Measurements from ENCODE around the gene ACSS3.
"Not testable (repeated sequence)": the region's sequence is repeated elsewhere in the genome, so short reads cannot be mapped to it uniquely, and the experiment has no call there.

ACSS3 gene

DNA sequence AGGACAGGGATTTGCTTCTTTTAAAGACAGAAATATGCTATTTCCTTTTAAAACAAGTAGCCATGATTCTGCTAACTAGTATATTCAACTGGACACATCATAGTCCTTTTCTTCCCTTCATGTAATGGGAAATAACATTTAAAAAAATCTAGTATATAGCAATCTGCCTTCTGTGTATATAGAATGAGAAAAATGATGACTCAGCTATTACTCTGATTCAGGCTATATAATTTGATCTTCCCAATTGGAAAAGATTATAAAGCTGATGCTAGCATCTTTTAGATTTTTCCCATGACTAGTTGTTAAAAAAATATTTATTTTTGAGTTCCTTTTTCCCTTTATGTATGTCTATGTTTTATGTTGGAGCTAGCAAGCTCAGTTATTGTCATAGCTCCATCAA, 86.9 kb downstream of the ACSS3 start:
- in situ Hi-C loops (cut with HindIII; ENCODE audit: low sequenced_read_pairs), result no loop called here

DNA sequence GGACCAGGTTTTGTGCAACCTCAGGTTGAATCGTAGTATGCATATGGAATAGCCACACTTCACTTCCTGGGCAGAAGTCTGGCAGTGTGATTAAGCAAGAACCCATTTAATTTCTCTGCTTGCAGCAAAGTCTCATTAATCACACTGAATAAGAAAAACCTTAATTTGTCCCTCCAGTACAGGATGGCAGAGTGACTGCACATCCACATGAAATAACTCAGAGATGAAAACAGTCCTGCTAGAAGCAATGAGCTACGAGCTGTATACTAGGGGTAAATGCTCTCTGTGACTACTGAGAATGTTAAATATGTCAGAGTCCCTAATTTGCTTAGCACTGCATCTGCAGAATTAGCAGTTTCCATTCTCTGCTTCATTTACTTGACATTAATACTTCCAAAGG, 88.9 kb downstream of the ACSS3 start:
- in situ Hi-C loops (cut with HindIII; ENCODE audit: low sequenced_read_pairs), result no loop called here

GRCh38 chr12:81167694-81168093, 89.8 kb downstream of the ACSS3 start:
- in situ Hi-C loops (cut with HindIII; ENCODE audit: low sequenced_read_pairs), result no loop called here

DNA sequence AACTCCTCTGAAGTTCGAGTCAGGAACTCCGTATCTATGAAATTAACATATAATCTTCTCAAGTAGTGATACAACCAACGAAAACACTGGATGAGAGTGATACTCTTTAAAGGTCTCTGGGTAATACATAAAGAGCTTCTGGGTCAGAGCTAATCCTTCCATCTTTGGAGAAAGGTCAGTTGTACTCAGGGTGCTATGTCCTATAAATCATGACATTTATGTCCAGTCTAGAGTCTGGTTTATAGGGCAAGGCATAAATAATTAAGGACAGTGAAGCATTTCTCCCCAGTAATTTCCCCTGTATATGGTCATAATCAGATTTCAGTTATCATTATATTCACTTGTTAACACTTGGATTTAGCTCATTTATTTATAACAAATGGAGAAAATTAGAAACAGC, 90.6 kb downstream of the ACSS3 start:
- in situ Hi-C loops (cut with HindIII; ENCODE audit: low sequenced_read_pairs), result no loop called here

DNA sequence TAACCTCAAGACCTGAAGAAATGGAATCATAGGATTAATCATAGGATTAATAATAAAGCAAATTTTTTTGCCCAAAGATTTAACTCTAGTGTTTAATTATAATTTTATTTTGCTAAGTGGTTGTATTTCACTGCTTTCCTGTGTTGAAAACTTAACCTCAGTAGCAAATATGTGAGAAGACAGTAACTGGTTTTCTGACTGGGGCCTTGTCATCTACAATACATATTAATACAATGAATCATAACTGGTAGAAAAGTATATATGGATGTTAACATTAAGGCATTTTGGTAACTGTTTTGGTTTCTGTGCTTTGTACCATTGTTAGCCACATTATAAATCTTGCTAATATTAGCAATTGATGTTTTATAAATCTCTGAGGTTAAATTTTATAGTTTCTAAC, 92.2 kb downstream of the ACSS3 start:
- in situ Hi-C loops (cut with HindIII; ENCODE audit: low sequenced_read_pairs), result no loop called here

GRCh38 chr12:81172851-81173250, 95.0 kb downstream of the ACSS3 start:
- in situ Hi-C loops (cut with HindIII; ENCODE audit: low sequenced_read_pairs), result no loop called here

- in situ Hi-C loops (cut with HindIII; ENCODE audit: low sequenced_read_pairs), result no loop called here
These were observed 96.8 kb downstream of the ACSS3 start for GRCh38 chr12:81174664-81175063.

DNA sequence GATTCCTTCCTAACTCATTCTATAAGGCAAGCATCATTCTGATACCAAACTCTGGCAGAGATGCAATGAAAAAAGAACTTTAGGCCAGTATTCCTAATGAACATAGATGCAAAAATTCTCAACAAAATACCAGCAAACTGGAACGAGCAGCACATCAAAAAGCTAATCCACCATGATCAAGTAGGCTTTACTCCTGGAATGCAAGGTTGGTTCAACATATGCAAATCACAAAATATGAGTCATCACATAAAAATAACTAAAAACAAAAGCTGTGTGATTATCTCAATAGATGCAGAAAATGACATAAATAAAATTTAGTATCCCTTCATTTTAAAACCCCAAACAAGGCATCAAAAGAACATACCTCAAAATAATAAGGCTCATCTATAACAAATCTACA, 98.9 kb downstream of the ACSS3 start:
- in situ Hi-C loops (cut with HindIII; ENCODE audit: low sequenced_read_pairs), result no loop called here

DNA sequence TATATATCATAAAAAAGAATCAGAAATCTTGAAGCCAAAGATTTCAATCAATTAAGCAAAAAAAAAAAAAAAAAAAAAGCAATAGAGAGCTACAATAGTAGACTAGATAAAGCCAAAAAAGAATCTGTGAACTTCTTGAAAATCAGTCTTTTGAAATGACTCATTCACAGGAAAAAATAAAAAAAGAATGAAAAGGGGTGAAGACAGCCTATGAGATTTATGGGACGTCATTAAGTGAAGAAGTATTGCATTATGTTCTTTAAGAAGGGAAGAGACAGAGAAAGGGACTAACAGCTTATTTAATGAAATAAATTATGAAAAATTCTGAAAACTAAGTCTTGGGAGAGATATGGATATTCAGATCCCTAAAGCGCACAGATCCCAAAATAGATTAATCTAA, 103.8 kb downstream of the ACSS3 start:
- in situ Hi-C loops (cut with HindIII; ENCODE audit: low sequenced_read_pairs), result no loop called here

DNA sequence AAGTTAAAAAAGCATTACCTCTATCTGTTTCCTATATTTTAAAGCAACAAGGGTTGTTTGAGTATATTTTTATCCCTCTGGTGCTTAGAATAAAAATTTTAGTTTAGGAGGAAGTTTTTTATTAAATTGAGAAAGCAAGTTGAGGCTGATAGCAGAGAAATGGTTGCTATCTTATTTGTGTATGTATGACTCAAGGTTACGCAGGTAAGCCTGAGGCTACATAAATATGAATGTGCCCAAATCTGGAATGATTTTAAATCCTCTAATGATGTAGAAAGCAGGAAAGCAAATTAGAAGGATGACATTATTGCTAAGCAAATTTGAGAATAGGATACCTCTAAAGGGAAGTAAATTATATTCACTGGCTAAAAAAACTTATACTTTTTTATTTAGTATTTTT, 109.8 kb downstream of the ACSS3 start:
- in situ Hi-C loops (cut with HindIII; ENCODE audit: low sequenced_read_pairs), result no loop called here

DNA sequence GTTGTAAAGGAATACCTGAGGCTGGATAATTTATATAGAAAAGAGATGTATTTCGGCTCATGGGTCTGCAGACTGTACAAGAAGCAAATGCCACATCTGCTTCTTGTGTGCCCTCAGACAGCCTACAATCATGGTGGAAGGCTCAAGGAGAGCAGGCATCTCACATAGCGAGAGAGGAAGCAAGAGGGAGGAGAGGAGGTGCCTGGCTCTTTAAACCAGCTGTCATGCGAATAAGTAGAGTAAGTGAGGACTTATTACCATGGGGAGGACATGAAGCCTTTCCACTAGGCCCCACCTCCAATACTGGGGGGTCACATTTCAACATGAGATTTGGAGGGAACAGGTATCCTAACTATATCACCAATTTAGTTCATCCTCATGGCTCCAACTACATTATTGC, 118.7 kb downstream of the ACSS3 start:
- in situ Hi-C loops (cut with HindIII; ENCODE audit: low sequenced_read_pairs), result no loop called here

DNA sequence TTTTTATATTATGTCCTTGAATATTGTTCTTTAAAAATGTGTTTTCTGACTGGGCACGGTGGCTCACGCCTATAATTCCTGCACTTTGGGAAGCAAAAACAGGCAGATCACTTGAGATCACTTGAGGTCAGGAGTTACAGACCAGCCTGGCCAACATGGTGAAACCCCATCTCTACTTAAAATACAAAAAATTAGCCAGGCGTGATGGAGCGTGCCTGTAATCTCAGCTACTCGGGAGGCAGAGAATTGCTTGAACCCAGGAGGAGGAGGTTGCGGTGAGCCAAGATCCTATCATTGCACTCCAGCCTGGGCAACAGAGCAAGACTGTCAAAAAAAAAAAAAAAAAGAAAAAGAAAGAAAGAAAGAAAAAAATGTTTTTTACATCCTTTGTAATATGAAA, 122.7 kb downstream of the ACSS3 start:
- in situ Hi-C loops (cut with HindIII; ENCODE audit: low sequenced_read_pairs), result not testable (repeated sequence)

- in situ Hi-C loops (cut with HindIII; ENCODE audit: low sequenced_read_pairs), result no loop called here
These were observed 125.9 kb downstream of the ACSS3 start for GRCh38 chr12:81203671-81204204.

DNA sequence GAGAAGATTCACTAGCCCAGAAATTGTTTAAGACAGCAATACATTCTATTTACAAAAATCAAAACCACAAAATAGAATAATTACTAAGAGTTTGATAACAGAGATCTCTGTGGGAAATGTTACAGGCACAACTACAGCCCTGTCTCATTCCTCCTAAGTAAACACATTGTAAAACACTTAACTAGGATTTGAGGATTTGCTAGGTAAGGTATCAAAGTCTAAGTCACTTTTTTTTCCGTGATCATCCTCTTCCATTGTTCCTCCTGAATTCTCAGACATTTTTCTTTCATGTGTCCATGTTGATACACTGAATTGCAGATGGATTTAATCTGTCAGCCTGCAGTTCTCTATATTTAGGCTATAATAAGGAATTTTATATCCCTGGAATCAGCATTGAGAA, 127.5 kb downstream of the ACSS3 start:
- in situ Hi-C loops (cut with HindIII; ENCODE audit: low sequenced_read_pairs), result no loop called here

DNA sequence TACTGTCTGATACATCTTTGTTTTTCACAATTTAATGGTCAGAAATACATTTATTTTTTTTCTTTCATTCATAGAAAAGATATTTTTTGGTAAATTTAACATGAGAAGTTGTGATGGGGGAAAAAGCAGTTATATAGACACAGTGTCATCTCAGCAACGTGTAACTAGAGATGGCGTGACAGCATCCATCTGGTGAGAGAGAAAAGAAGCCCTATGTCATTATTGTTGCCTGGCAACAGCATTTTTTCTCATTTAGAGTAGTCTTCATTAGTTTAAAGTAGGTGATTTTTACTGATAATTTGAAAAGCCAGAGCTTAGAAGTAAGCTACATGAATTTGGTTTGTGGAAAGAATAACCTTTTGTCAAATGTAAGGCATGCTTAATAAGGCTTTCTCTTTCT, 128.6 kb downstream of the ACSS3 start:
- in situ Hi-C loops (cut with HindIII; ENCODE audit: low sequenced_read_pairs), result no loop called here

- in situ Hi-C loops (cut with HindIII; ENCODE audit: low sequenced_read_pairs), result no loop called here
These were observed 129.3 kb downstream of the ACSS3 start for GRCh38 chr12:81207173-81207572.

GRCh38 chr12:81207664-81208063, 129.8 kb downstream of the ACSS3 start:
- in situ Hi-C loops (cut with HindIII; ENCODE audit: low sequenced_read_pairs), result no loop called here

DNA sequence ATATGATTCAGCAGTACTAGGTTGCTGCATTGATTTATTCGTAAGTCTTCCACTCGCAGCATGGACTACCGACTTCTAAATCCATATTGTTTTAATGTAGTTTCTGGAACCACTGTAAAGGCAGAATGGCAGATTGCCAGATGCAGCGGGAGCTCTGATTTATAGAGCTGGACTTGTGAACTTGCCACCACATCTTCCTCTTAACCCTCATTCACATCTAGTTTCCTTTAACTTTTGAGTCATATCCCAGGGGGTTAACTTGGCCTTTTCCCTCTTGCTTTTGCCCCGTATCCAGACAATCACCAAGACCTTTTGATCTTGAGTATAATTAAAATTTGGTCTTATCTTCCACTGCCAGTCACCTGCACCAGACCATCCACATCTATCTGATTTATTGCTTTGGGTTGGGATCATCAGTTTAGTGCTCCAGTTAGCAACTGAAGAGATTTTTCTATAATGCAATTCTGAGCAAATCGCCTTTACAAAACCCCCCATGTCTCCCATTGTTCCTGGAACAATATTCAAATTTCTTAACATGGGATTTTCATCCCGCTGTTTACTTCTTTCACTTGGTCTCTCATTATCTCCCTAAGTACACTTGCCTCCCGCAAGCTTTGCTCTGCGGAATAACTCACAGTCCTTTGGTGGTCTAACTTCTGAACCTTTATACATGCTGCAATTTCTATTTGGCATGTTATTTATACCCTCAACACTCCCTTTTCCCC, 130.5 kb downstream of the ACSS3 start:
- in situ Hi-C loops (cut with HindIII; ENCODE audit: low sequenced_read_pairs), result no loop called here

GRCh38 chr12:81209012-81209411, 131.1 kb downstream of the ACSS3 start:
- in situ Hi-C loops (cut with HindIII; ENCODE audit: low sequenced_read_pairs), result no loop called here

GRCh38 chr12:81209772-81210225, 131.9 kb downstream of the ACSS3 start:
- in situ Hi-C loops (cut with HindIII; ENCODE audit: low sequenced_read_pairs), result not testable (repeated sequence)

GRCh38 chr12:81211306-81211705, 133.4 kb downstream of the ACSS3 start:
- in situ Hi-C loops (cut with HindIII; ENCODE audit: low sequenced_read_pairs), result no loop called here

GRCh38 chr12:81212996-81213696, 135.3 kb downstream of the ACSS3 start:
- in situ Hi-C loops (cut with HindIII; ENCODE audit: low sequenced_read_pairs), result no loop called here
